Measurements from ENCODE around the gene ANKS1B. TPM values are rescaled to one million over a fixed set of nuclear protein-coding genes. Genes with fewer than 3 reads are reported as not detected.

The ANKS1B gene
- polyA plus RNA-seq, 3 donors: not detected

DNA sequence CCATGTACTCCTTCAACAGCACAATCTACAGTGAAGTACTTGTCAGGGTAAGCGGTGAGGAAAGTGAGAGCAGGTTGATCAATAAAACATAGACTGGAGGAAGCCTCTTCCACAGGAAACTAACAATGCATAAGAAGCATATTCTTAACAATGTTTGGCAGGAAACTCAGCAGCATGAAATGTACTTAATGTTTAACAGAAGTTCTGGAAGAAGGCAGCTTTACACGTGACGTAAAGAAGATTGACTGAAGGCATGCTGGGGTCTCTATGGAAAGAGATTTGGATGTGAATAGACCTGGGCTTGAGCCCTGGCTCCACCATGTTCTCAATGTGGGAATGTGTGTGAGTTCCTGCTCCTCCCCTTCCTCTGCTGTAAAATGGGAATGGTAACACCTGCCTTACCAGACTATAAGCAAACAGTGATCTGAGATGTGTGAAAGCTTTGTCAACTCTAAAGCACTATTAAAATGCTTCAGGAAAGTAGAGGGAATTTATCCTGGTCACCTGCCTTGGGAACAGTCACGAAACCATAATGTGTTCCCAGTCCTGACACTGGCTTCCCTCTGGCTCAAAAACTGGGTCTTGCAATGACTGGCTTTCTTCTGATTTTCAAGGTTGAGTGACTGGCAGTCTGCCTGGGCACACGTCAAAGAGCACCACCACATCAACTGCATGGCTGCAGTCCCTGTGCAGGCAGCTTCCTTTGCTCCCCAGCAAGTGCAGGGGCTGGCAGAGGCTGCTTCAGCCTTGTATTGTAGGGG, 955.0 kb downstream of the ANKS1B start:
- no peak for TF ChIP-seq CTCF (IDR thresholded peaks at IDR 0.05)
- H3K27me3 Mint-ChIP-seq (ENCODE audit: low read depth in 3 of 3): peaks cover 2 to 6% (median 5%) of the 10 kb centered on the region in 3 donors
- H3K4me3 Mint-ChIP-seq: no peak overlapping the region
- Histone ChIP-seq H3K9me3 (replicated peaks in 1 of 2; ENCODE audit: control insufficient read depth in 1 of 2, insufficient read depth in 1 of 2, low read length in 2 of 2) (no peaks in the 10 kb centered on the region), H2AFZ (ENCODE audit: insufficient read depth, low read depth, low read length, poor library complexity, severe bottlenecking) (no peak overlapping the region), H3K36me3 (replicated peaks in 1 of 2; ENCODE audit: control insufficient read depth in 1 of 2, insufficient read depth in 2 of 2, low read length in 2 of 2) (no peaks in the 10 kb centered on the region), H3K4me3 (replicated peaks in 1 of 3; ENCODE audit: low read depth in 2 of 3, low read length in 3 of 3) (no peak overlapping the region), H3K4me2 (replicated peaks; ENCODE audit: extremely low read depth, low read length, poor library complexity, severe bottlenecking) (no peak overlapping the region), H3K4me1 (ENCODE audit: control insufficient read depth in 1 of 2, insufficient read depth in 2 of 2, low read length in 2 of 2) (no peaks in the 10 kb centered on the region), H3K9ac (ENCODE audit: insufficient read depth, low read length, poor library complexity, severe bottlenecking) (no peak overlapping the region), H3K27me3 (ENCODE audit: control insufficient read depth in 2 of 2, insufficient read depth in 2 of 2, low read length in 2 of 2) (no peaks in the 10 kb centered on the region), H4K20me1 (ENCODE audit: insufficient read depth, low read length) (no peaks in the 10 kb centered on the region), H3K27ac (ENCODE audit: low read depth in 1 of 2, low read length in 2 of 2) (no peak overlapping the region), H3K79me2 (ENCODE audit: insufficient read depth, low read length) (no peaks in the 10 kb centered on the region)
- intact Hi-C loops (cut with micrococcal nuclease): no loop called here
- peaks cover 0 to 2% (median 0%) of the 10 kb centered on the region in 7 donors for H3K9me3 Mint-ChIP-seq
- no peaks in the 10 kb centered on the region for H3K4me1 Mint-ChIP-seq
- 63% methylated on average over 4 of the region's 5 CpGs for WGBS (ENCODE audit: insufficient coverage)
- peak overlapping the region in 1 of 7 donors; percentile 50 for H3K27ac Mint-ChIP-seq
- DNase-seq: no peak
- H3K36me3 Mint-ChIP-seq: no peaks in the 10 kb centered on the region

GRCh38 chr12:99027461-99027860, 957.3 kb downstream of the ANKS1B start:
- no peak overlapping the region for H3K9ac ChIP-seq (ENCODE audit: insufficient read depth, low read length, poor library complexity, severe bottlenecking)
- intact Hi-C loops (cut with micrococcal nuclease): no loop called here
- H3K4me3 ChIP-seq (replicated peaks in 1 of 3; ENCODE audit: low read depth in 2 of 3, low read length in 3 of 3): no peak overlapping the region

More at GRCh38 chr12:99027461-99027860, 957.3 kb downstream of the ANKS1B start:
- Mint-ChIP-seq H3K9me3 (peaks cover 0 to 2% (median 0%) of the 10 kb centered on the region in 7 donors), H3K4me3 (no peak overlapping the region), H3K27ac (no peak overlapping the region), H3K27me3 (ENCODE audit: low read depth in 3 of 3) (peaks cover 2 to 8% (median 8%) of the 10 kb centered on the region in 3 donors), H3K36me3 (no peaks in the 10 kb centered on the region), H3K4me1 (no peaks in the 10 kb centered on the region)
- H3K9me3 ChIP-seq (replicated peaks in 1 of 2; ENCODE audit: control insufficient read depth in 1 of 2, insufficient read depth in 1 of 2, low read length in 2 of 2): no peaks in the 10 kb centered on the region
- no peak for DNase-seq
- no peak overlapping the region for H3K27ac ChIP-seq (ENCODE audit: low read depth in 1 of 2, low read length in 2 of 2)
- H3K27me3 ChIP-seq (ENCODE audit: control insufficient read depth in 2 of 2, insufficient read depth in 2 of 2, low read length in 2 of 2): no peaks in the 10 kb centered on the region
- no peak for TF ChIP-seq CTCF (IDR thresholded peaks at IDR 0.05)
- H2AFZ ChIP-seq (ENCODE audit: insufficient read depth, low read depth, low read length, poor library complexity, severe bottlenecking): no peak overlapping the region
- no peaks in the 10 kb centered on the region for H4K20me1 ChIP-seq (ENCODE audit: insufficient read depth, low read length)
- H3K79me2 ChIP-seq (ENCODE audit: insufficient read depth, low read length): no peaks in the 10 kb centered on the region
- no peaks in the 10 kb centered on the region for H3K36me3 ChIP-seq (replicated peaks in 1 of 2; ENCODE audit: control insufficient read depth in 1 of 2, insufficient read depth in 2 of 2, low read length in 2 of 2)
- H3K4me1 ChIP-seq (ENCODE audit: control insufficient read depth in 1 of 2, insufficient read depth in 2 of 2, low read length in 2 of 2): no peaks in the 10 kb centered on the region
- H3K4me2 ChIP-seq (replicated peaks; ENCODE audit: extremely low read depth, low read length, poor library complexity, severe bottlenecking): no peak overlapping the region
- 70% methylated on average over 1 of the region's 2 CpGs for WGBS (ENCODE audit: insufficient coverage)

Data from CD14-positive monocyte (primary cell).